ENCODE results near the gene OR52J3.

Gene OR52J3

GRCh38 chr11:5088556-5088955 is 42.2 kb downstream of the OR52J3 start:
- POLR2A ChIA-PET = no interaction called here
- CTCF ChIA-PET = no interaction called here
- no peak for TF ChIP-seq ZNF384 (IDR thresholded peaks at IDR 0.05)
- no peak for TF ChIP-seq BHLHE40 (IDR thresholded peaks at IDR 0.05; ENCODE audit: borderline replicate concordance)
- no peak for TF ChIP-seq SUZ12 (IDR thresholded peaks at IDR 0.05)
- TF ChIP-seq SP1 (IDR thresholded peaks at IDR 0.05) = no peak
- TF ChIP-seq ELF4 (IDR thresholded peaks at IDR 0.05) = no peak
- no peak for TF ChIP-seq FOXA1 (IDR thresholded peaks at IDR 0.05)
- TF ChIP-seq TARDBP (IDR thresholded peaks at IDR 0.05) = no peak
- no peak for TF ChIP-seq LEF1 (IDR thresholded peaks at IDR 0.05; ENCODE audit: borderline replicate concordance)
- TF ChIP-seq FOXK2 (IDR thresholded peaks at IDR 0.05) = no peak
- no peak for TF ChIP-seq HDGF (IDR thresholded peaks at IDR 0.05; ENCODE audit: borderline replicate concordance)
- TF ChIP-seq PKNOX1 (IDR thresholded peaks at IDR 0.05) = no peak
- TF ChIP-seq ARNT (IDR thresholded peaks at IDR 0.05) = no peak
- TF ChIP-seq FOXM1 (IDR thresholded peaks at IDR 0.05; ENCODE audit: borderline replicate concordance) = no peak
- no peak for TF ChIP-seq CTBP1 (IDR thresholded peaks at IDR 0.05; ENCODE audit: borderline replicate concordance)
- TF ChIP-seq L3MBTL2 (conservative IDR thresholded peaks at IDR 0.05) = no peak
- TF ChIP-seq NFRKB (IDR thresholded peaks at IDR 0.05) = no peak
- DNase-seq (ENCODE audit: extremely low spot score) = no peak

- ChIA-PET POLR2A (no interaction called here), CTCF (no interaction called here)
- DNase-seq (ENCODE audit: extremely low spot score) = no peak
- TF ChIP-seq NFRKB (IDR thresholded peaks at IDR 0.05) (no peak), SP1 (IDR thresholded peaks at IDR 0.05) (no peak), SUZ12 (IDR thresholded peaks at IDR 0.05) (no peak), ARNT (IDR thresholded peaks at IDR 0.05) (no peak), BHLHE40 (IDR thresholded peaks at IDR 0.05; ENCODE audit: borderline replicate concordance) (no peak), ZNF384 (IDR thresholded peaks at IDR 0.05) (no peak), FOXA1 (IDR thresholded peaks at IDR 0.05) (no peak)
These were observed 44.3 kb downstream of the OR52J3 start for GRCh38 chr11:5090668-5091067.

GRCh38 chr11:5092821-5093585 is 46.7 kb downstream of the OR52J3 start:
- ChIA-PET POLR2A (no interaction called here), CTCF (no interaction called here)
- DNase-seq (ENCODE audit: extremely low spot score) = no peak
- TF ChIP-seq FOXA1 (IDR thresholded peaks at IDR 0.05) (no peak), L3MBTL2 (conservative IDR thresholded peaks at IDR 0.05) (no peak), ZNF384 (IDR thresholded peaks at IDR 0.05) (no peak), SUZ12 (IDR thresholded peaks at IDR 0.05) (no peak), PKNOX1 (IDR thresholded peaks at IDR 0.05) (no peak), TARDBP (IDR thresholded peaks at IDR 0.05) (no peak), FOXK2 (IDR thresholded peaks at IDR 0.05) (no peak), LEF1 (IDR thresholded peaks at IDR 0.05; ENCODE audit: borderline replicate concordance) (no peak), CTBP1 (IDR thresholded peaks at IDR 0.05; ENCODE audit: borderline replicate concordance) (no peak), FOXM1 (IDR thresholded peaks at IDR 0.05; ENCODE audit: borderline replicate concordance) (no peak), ARNT (IDR thresholded peaks at IDR 0.05) (no peak), SP1 (IDR thresholded peaks at IDR 0.05) (no peak), NFRKB (IDR thresholded peaks at IDR 0.05) (no peak), BHLHE40 (IDR thresholded peaks at IDR 0.05; ENCODE audit: borderline replicate concordance) (no peak)

GRCh38 chr11:5096011-5096410 is 49.7 kb downstream of the OR52J3 start:
- CTCF ChIA-PET = no interaction called here
- no peak for TF ChIP-seq TARDBP (IDR thresholded peaks at IDR 0.05)
- POLR2A ChIA-PET = no interaction called here
- no peak for DNase-seq (ENCODE audit: extremely low spot score)

Measured in HEK293T (cell line).